ENCODE results near the gene CRTC3. TPM values are rescaled to one million over a fixed set of nuclear protein-coding genes. Genes with fewer than 3 reads are reported as not detected.

Gene CRTC3
- total and polyA plus RNA-seq, 2 of the 13 experiments (the other 11 are each of a cell fraction or from before 2014, with no cell fraction given): 8.4 to 11.8 TPM

- TF ChIP-seq CBX5 (CRISPR knock-in tag; IDR thresholded peaks at IDR 0.05; ENCODE audit: borderline replicate concordance): no peak
- TF ChIP-seq ZNF710 (CRISPR knock-in tag; IDR thresholded peaks at IDR 0.05; ENCODE audit: borderline replicate concordance): no peak
- TF ChIP-seq ZNF362 (CRISPR knock-in tag; IDR thresholded peaks at IDR 0.05; ENCODE audit: borderline replicate concordance): no peak
- TF ChIP-seq SP1 (IDR thresholded peaks at IDR 0.05): no peak
- no peak for TF ChIP-seq SP1 (CRISPR knock-in tag; IDR thresholded peaks at IDR 0.05)
- TF ChIP-seq ZNF30 (CRISPR knock-in tag; IDR thresholded peaks at IDR 0.05): no peak
- no peak for TF ChIP-seq DNMT3B (CRISPR knock-in tag; conservative IDR thresholded peaks at IDR 0.05)
- TF ChIP-seq REST (IDR thresholded peaks at IDR 0.05; ENCODE audit: borderline replicate concordance in 1 of 2, low read depth in 1 of 2, low read length in 2 of 2): no peak
- TF ChIP-seq IRF1 (CRISPR knock-in tag; IDR thresholded peaks at IDR 0.05; ENCODE audit: low read depth): no peak
- TF ChIP-seq TCF12 (IDR thresholded peaks at IDR 0.05): no peak
- TF ChIP-seq TCF12 (CRISPR knock-in tag; IDR thresholded peaks at IDR 0.05): no peak
- no peak for TF ChIP-seq ZNF326 (CRISPR knock-in tag; IDR thresholded peaks at IDR 0.05; ENCODE audit: borderline replicate concordance)
- no peak for TF ChIP-seq CC2D1A (CRISPR knock-in tag; IDR thresholded peaks at IDR 0.05)
- no peak for TF ChIP-seq ZNF704 (CRISPR knock-in tag; IDR thresholded peaks at IDR 0.05; ENCODE audit: borderline replicate concordance)
- no peak for TF ChIP-seq MLLT10 (CRISPR knock-in tag; IDR thresholded peaks at IDR 0.05)
- no peak for TF ChIP-seq ZNF292 (CRISPR knock-in tag; IDR thresholded peaks at IDR 0.05; ENCODE audit: borderline replicate concordance, low read depth)
Measured at GRCh38 chr15:90685591-90686434, 156.1 kb downstream of the CRTC3 start (continued).
